ENCODE data around the gene IZUMO1.
A peak's percentile ranks its signal among the peaks of the same experiment; 100 is the strongest.

IZUMO1 gene

GRCh38 chr19:48715681-48716171, 31.0 kb downstream of the IZUMO1 start:
- FAIRE-seq (no peak), DNase-seq (ENCODE audit: insufficient read length) (no peak)
- no peak for TF ChIP-seq TAF1 (IDR thresholded peaks at IDR 0.05; ENCODE audit: borderline replicate concordance, low read depth, low read length)
- TF ChIP-seq POLR2AphosphoS5 (IDR thresholded peaks at IDR 0.05; ENCODE audit: low read depth, low read length), result no peak
- TF ChIP-seq POLR2A (IDR thresholded peaks at IDR 0.05; ENCODE audit: low read depth, low read length), result no peak

- FAIRE-seq (peak; percentile 53), DNase-seq (ENCODE audit: insufficient read length) (no peak)
- no peak for TF ChIP-seq POLR2AphosphoS5 (IDR thresholded peaks at IDR 0.05; ENCODE audit: low read depth, low read length)
- TF ChIP-seq POLR2A (IDR thresholded peaks at IDR 0.05; ENCODE audit: low read depth, low read length), result no peak
- no peak for TF ChIP-seq TAF1 (IDR thresholded peaks at IDR 0.05; ENCODE audit: borderline replicate concordance, low read depth, low read length)
Measured at GRCh38 chr19:48714759-48715675, 31.7 kb downstream of the IZUMO1 start.

DNA sequence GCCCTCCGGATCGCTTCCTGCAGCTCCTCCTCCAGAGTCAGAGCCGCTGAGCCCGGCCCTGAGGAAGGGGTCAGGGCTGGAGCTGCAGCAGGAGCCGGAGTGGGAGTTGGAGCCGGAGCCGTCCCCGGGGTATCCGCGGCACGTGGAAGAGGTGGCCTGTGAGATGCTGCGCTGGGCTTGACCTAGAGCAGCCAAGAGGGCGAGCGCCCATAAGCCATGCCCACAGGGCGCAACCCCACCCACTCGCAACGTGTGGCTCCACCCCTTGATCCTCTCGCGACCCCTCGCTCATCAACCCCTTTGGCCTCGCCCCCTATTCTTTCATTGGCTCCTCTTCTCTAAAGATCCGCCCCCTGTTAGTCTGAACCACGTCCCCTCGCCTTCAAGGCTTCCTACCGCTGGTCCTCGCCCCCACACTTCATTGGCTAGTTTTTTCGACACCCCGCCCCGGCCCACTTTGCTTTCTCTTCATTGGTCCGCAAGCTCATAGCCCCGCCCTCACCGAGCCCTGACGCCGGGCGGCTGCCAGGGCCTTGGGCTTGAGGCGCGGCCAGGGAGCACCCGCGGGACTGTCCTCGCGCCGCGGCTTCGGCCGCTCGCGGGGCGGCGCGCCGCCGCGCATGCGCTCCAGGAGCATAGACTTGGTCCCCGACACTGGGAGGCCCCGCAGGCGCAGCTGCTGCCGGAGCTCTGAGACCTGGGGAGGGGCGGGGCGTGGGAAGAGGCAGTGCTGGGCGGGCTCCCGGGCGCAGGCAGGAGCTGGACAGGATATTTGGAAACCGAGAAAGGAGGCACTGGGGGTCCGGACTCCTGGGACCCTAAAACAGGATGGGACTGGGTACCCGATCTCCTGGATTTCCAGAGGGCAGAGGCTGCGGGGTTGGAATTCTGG, 32.6 kb downstream of the IZUMO1 start:
- FAIRE-seq (peak; percentile 99), DNase-seq (ENCODE audit: insufficient read length) (peak; percentile 99)
- peak; percentile 29; the same call in 1 of the 2 replicates for TF ChIP-seq POLR2A (IDR thresholded peaks at IDR 0.05; ENCODE audit: low read depth, low read length)
- no peak for TF ChIP-seq POLR2AphosphoS5 (IDR thresholded peaks at IDR 0.05; ENCODE audit: low read depth, low read length)
- no peak for TF ChIP-seq TAF1 (IDR thresholded peaks at IDR 0.05; ENCODE audit: borderline replicate concordance, low read depth, low read length)

GRCh38 chr19:48713041-48713863, 33.5 kb downstream of the IZUMO1 start:
- DNase-seq (ENCODE audit: insufficient read length) (no peak), FAIRE-seq (no peak)
- TF ChIP-seq TAF1 (IDR thresholded peaks at IDR 0.05; ENCODE audit: borderline replicate concordance, low read depth, low read length) (no peak), POLR2A (IDR thresholded peaks at IDR 0.05; ENCODE audit: low read depth, low read length) (no peak), POLR2AphosphoS5 (IDR thresholded peaks at IDR 0.05; ENCODE audit: low read depth, low read length) (no peak)

GRCh38 chr19:48711106-48711662, 35.5 kb downstream of the IZUMO1 start:
- DNase-seq (ENCODE audit: insufficient read length) (no peak), FAIRE-seq (no peak)

GRCh38 chr19:48708471-48708870, 38.2 kb downstream of the IZUMO1 start:
- TF ChIP-seq POLR2A (IDR thresholded peaks at IDR 0.05; ENCODE audit: low read depth, low read length) (no peak), POLR2AphosphoS5 (IDR thresholded peaks at IDR 0.05; ENCODE audit: low read depth, low read length) (no peak), TAF1 (IDR thresholded peaks at IDR 0.05; ENCODE audit: borderline replicate concordance, low read depth, low read length) (no peak)
- no peak for DNase-seq (ENCODE audit: insufficient read length)
- FAIRE-seq, result no peak

More at GRCh38 chr19:48711106-48711662, 35.5 kb downstream of the IZUMO1 start:
- TF ChIP-seq POLR2AphosphoS5 (IDR thresholded peaks at IDR 0.05; ENCODE audit: low read depth, low read length) (no peak), POLR2A (IDR thresholded peaks at IDR 0.05; ENCODE audit: low read depth, low read length) (no peak), TAF1 (IDR thresholded peaks at IDR 0.05; ENCODE audit: borderline replicate concordance, low read depth, low read length) (no peak)

DNA sequence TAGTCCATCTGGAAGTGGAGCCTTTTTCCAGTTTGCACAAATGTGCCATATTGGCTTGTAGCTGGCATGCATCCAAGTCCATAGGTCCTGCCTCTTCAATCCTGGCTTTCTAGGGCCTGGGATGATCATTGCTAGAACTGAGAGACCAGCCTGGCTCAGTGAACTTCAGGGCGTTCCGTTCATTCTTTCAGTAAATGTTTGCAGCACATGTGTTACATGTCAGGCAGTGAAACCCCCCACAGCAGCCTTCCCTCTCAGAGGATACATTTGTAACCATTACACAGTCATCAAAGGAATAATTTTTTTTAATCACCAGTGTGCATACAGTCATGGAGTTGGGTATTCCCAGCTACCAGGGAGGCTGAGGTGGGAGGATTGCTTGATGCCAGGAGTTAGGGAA, 41.3 kb downstream of the IZUMO1 start:
- FAIRE-seq (no peak), DNase-seq (ENCODE audit: insufficient read length) (no peak)
- TF ChIP-seq POLR2AphosphoS5 (IDR thresholded peaks at IDR 0.05; ENCODE audit: low read depth, low read length) (no peak), POLR2A (IDR thresholded peaks at IDR 0.05; ENCODE audit: low read depth, low read length) (no peak)

DNA sequence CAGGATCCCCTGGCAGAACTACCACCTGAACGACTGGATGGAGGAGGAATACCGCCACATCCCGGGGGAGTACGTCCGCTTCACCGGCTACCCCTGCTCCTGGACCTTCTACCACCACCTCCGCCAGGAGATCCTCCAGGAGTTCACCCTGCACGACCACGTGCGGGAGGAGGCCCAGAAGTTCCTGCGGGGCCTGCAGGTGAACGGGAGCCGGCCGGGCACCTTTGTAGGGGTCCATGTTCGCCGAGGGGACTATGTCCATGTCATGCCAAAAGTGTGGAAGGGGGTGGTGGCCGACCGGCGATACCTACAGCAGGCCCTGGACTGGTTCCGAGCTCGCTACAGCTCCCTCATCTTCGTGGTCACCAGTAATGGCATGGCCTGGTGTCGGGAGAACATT, 43.4 kb downstream of the IZUMO1 start:
- DNase-seq (ENCODE audit: insufficient read length) (no peak), FAIRE-seq (no peak)
- TF ChIP-seq POLR2AphosphoS5 (IDR thresholded peaks at IDR 0.05; ENCODE audit: low read depth, low read length) (no peak), TAF1 (IDR thresholded peaks at IDR 0.05; ENCODE audit: borderline replicate concordance, low read depth, low read length) (no peak), POLR2A (IDR thresholded peaks at IDR 0.05; ENCODE audit: low read depth, low read length) (no peak)

GRCh38 chr19:48702701-48703100, 44.0 kb downstream of the IZUMO1 start:
- TF ChIP-seq POLR2AphosphoS5 (IDR thresholded peaks at IDR 0.05; ENCODE audit: low read depth, low read length) (no peak), POLR2A (IDR thresholded peaks at IDR 0.05; ENCODE audit: low read depth, low read length) (no peak), TAF1 (IDR thresholded peaks at IDR 0.05; ENCODE audit: borderline replicate concordance, low read depth, low read length) (no peak)
- no peak for DNase-seq (ENCODE audit: insufficient read length)

GRCh38 chr19:48698046-48698445, 48.7 kb downstream of the IZUMO1 start:
- no peak for FAIRE-seq
- no peak for TF ChIP-seq POLR2A (IDR thresholded peaks at IDR 0.05; ENCODE audit: low read depth, low read length)
- no peak for DNase-seq (ENCODE audit: insufficient read length)

More at GRCh38 chr19:48702701-48703100, 44.0 kb downstream of the IZUMO1 start:
- no peak for FAIRE-seq

Data from GM12892 (cell line).